Stimulated activated CD4-positive, alpha-beta T cell treated with anti-CD3 and anti-CD28 coated beads, Interleukin-15, amount 100 ng/mL, for 48 hours (primary cell): Measurements from ENCODE around the gene CXXC1.
A peak's percentile ranks its signal among the peaks of the same experiment; 100 is the strongest.
"Not testable (repeated sequence)": the region's sequence is repeated elsewhere in the genome, so short reads cannot be mapped to it uniquely, and the experiment has no call there.

Source experiments
- DNase-seq, 2 donors: peaks; one replicate each; pipeline ENCODE4 v3.0.0-alpha.2; 2020; ENCODE audit warnings: low read depth in 2 of 2

CXXC1 gene

DNA sequence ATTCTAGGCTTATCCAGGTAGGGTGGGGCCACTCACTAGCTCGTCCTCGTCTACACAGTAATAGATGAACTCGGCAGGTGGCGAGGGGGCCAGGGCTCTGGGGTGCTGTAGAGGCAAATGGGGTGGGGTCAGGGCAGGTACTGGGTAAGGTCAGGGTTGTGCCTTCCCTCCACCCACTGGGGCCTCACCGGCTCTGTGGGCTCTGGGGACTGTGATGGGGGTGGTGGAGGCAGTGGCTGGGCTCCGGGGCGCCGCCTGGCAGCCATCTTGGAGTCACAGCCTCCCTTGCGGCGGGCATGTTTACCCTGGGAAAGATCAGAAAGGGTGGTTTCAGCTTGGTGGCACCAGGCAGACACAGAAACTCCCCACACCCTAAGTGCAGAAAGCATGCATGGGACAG is 12.6 kb downstream of the CXXC1 start:
- no peak for DNase-seq

DNA sequence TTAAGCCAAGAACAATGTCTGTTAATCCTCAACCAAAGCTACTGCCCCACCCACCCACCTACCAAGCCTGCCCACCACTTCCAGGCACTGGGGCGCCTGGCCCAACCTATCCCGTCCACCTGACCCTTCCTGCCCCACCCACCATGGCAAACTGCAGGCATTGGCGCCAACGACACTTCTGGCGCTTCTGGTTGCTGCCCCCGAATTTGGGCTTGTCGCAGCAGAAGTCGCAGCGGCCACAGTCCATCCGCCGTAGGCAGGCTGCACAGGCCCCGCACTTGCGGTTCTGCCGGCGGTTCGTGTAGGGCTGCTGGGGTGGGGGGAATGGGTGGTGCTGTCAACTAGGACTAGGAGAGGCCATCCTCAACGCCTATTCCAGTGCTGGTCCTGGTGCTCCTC is 13.4 kb downstream of the CXXC1 start:
- DNase-seq: no peak

DNA sequence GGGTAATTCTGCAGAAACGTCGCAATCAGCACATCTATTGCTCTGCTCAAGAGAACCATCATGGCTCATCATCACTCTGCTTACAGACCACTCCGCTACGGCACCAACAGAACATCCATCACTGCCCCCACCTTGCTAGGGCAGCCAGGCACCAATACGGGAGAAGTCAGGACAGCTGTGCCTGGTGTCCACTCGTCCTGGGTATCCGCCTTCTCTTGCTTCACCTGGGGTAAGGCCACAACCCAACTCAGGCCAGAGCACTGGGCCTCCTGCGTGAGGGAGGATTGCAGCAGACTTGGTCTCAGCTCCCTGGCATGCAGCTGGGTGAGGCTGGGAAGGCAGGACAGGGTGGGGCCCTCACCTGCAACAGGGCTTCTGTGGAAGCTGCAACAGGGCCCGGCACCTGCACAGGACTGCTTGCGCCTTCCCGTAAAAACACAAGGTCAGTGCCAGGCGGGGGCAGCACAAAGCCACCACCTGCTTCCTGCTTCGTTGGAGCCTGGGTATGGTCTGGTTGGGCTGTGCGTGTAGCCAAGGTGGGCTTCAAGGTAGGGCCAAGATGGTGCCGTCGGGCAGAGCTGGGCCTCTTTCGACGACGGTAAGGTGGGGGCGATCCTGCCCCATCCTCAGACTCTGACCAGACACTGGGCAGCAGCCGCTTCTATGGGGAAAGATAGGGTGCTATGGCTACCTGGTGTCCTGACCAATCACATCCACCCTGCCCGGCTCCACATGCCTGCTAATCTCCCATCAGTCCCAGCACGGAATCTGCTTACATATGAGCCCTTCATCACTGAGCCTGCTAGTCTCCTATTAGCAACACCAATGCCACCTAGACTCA is 14.1 kb downstream of the CXXC1 start:
- no peak for DNase-seq

DNA sequence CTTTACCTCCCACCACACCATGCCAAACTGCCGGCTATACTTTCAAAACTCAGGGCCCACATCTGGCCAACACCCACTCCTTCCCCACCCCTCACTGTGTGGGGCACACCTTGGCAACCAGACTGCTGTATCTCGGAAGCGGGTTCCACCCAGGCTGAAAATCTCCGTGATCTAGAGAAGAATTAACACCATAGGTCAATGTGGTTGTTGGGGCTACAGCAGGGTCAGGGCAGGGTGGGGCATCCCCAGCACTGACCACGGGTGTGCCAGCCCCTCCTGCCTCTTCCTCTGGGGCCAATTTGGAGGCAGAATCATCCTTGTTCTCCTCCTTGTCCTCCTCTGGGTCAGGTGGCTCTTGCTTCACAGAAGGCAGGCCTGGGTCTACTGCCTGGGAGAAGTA is 14.9 kb downstream of the CXXC1 start:
- DNase-seq: no peak

DNA sequence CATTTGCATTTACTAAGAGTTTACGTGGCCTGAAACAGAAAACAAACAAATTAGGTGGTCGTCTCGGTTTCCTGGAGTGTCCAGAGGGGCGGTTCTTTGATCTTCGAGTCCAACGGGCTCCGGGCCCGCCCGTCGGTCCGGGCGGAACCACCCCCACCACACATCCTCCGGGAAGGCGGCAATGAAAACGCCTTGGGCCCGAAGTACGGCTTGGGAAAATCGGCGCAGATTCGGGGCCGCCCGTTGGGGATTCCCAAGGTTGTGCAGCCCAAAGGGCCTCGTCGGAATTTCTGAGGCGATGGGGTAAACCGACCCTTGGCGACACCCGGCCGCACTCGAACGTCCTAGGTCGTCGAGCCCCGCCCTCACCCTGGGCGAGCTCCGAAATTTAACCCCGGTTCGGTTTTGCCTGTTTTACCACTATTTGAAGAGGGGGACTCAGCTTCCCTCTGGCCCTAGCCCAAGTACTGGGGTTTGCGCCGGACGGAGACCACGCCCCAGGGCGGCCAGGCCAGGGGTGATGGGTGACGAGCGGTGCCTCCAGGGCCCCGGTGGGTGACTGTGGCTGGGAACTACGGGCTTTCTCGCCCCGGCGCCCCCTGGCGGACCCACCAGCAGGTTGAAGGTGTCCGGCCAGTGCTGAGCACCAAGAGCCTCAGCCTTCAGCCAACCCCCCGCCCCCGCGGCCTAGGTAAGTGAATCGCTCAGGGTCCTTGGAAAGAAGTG is 19.3 kb downstream of the CXXC1 start:
- peak; percentile 66 to 71 for DNase-seq

DNA sequence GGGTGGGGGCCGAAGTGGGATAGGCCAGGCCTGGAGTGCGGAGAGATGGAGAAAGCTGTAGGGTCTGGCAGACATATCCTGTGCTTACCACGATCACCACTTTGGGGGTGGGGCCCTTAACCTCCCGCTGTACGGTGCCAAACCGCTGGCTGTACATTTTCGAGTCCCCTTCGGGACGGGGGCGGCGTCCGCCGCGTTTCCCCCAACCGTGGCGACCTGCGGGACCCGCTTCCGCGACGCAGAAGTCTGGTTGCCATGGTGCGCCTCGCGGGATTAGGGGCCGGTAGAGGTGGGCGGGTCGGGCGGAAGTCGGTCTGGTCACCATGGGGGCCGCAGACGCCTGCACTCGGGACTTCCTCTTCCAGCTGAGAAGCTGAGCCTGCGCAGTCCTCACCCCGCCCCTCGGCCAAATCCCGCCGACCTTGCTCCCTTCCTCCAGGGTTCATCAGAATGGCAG is 21.2 kb downstream of the CXXC1 start, which contains the start of gene CFAP53:
Gene CFAP53, minus strand, starts transcription at position 248 of the 457 bp plus-strand sequence. Its CDS starts 91 bp downstream, at position 157.
- DNase-seq: peak; percentile 75 to 85

DNA sequence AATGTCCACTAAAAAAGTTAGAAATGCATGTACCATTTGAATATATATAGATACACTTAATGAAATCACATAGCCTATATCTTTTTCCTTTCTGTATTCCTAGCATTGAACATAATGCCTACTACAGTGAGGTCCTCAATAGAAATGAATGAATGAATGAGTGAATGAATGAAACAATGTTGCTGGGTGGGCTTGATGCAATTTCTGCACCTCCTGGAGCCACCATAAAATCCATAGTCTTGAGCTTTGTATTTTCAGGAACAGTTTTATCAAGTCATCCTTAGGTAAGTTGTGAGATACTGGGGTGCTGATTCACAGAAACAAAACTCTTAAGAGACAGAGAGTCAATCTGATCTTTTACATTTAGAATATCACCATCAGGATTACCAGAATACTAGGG is 24.5 kb downstream of the CXXC1 start:
- DNase-seq: no peak

DNA sequence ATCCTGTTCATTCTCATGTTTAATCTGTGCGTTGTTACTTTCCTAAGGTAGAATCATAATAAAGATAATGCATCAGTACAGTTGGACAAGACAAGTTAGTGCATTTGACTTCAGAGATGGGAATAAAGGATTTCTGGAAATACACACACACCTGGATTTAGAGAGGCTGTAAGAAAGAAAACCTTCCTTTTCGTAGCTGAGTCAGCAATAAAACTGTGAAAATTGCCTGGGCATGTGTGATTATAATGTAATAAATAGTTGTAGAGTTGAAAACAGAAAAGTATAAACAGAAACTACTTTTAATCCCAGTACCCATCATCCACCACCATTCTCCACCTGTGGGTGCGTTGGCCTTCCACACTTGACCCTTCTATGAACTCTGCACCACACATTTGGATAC is 36.6 kb downstream of the CXXC1 start:
- no peak for DNase-seq

DNA sequence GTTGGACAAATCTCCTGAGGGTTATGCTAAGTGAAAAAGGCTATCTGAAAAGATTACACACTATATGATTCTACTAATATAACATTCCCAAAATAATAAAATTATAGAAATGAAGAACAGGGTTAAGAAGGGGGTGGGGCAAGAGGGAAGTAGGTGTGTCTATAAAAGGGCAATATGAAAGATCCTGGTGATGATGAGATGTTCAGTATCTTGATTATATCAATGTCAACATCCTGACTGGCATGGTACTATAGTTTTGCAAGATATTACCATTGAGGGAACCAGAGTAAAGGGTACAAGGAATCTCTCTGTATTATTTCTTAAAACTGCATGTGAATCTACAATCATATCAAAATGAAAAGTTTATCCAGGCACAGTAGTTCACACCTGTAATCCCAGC is 37.9 kb downstream of the CXXC1 start:
- DNase-seq: no peak

DNA sequence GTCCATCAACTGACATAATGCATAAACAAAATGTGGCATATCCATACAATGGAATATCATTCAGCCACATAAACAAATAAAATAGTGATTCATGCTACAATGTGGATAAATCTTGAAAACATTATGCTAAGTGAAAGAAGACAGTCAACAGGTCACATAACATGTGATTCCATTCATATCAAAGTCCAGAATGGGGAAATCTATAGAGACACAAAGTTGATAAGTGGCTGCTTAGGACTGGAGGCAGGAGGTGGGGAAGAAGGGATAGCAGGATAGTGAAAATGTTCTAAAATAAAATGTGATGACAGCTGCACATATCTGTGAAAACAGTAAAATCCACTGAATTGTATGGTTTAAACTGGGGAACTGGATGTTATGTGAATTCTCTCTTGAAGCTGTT is 39.9 kb downstream of the CXXC1 start:
- no peak for DNase-seq

DNA sequence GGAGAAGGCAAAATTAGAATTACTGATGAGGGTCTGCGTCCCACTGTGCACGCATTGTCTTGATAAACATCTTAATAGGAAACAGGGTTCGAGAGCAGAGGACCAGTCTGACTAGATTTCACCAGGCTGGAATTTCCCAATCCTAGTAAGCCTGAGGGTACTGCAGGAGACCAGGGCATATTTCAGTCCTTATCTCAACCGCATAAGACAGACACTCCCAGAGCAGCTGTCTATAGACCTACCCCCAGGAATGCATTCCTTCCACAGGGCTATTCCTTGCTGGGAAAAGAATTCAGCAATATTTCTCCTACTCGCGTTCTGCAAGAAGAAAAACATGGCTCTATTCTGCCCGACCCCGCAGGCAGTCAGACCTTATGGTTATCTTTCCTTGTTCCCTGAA is 45.7 kb downstream of the CXXC1 start:
- not testable (repeated sequence) for DNase-seq

DNA sequence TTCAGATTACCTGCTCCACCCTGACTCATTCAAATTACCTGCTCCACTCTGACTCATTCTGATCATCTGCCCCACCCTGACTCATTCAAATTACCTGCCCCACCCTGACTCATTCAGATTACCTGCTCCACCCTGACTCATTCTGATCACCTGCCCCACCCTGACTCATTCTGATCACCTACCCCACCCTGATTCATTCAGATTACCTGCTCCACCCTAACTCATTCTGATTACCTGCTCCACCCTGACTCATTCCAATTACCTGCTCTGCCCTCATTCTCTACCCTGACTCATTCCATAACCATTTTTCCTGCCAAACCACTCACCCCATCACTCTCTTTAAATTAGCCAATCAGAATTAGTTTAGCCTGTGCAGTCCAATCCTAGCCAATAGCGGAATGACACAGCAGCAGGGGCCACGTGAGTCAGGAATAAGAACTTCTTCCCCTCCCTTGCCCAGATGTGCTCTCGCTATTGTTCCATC is 47.4 kb downstream of the CXXC1 start:
- DNase-seq: peak in 1 of 2 donors; percentile 3

DNA sequence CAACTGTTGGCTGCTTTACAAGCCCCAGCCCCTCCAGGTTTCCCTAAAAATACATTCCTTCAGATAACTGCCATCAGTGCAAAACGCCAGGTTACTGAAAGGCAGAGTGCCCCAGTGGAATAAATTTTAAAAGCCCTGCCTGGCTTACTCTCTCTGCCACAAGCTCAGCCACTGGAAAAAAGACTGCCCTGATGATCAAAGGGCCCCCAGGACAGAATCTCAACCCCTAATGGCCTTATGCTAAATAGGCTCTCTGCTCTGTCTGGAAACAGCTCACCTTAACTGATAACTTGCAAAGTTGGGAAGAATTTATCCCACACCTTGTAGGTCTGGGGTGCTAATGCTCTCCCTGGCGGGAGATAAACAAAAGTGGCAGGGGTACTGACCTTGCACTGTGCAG is 55.1 kb downstream of the CXXC1 start:
- DNase-seq: no peak
